ENCODE data around the gene FCER1G.

- no peak for TF ChIP-seq CTCF (IDR thresholded peaks at IDR 0.05; ENCODE audit: poor library complexity)
- no peak for TF ChIP-seq EZH2 (IDR thresholded peaks at IDR 0.05; ENCODE audit: borderline replicate concordance)
- no peak for TF ChIP-seq EZH2phosphoT487 (IDR thresholded peaks at IDR 0.05; ENCODE audit: low read depth, severe bottlenecking, unreplicated experiment)
These were observed 2.0 kb downstream of the FCER1G start for GRCh38 chr1:161216945-161217712.

All from hepatocyte (in vitro differentiated cells).